HUES64 (cell line): ENCODE results near the gene NAALADL2.

ENCODE experiments used
- H3K27ac ChIP-seq: 2 replicates; pipeline ENCODE4 v1.7.0; 2013; ENCODE audit warnings: low read depth, low read length, inconsistent platforms
- H3K27me3 ChIP-seq: 2 replicates; pipeline ENCODE4 v1.6.1; 2013; ENCODE audit warnings: mild to moderate bottlenecking, low read length; ENCODE audit not compliant: insufficient read depth
- H3K36me3 ChIP-seq: 2 replicates; pipeline ENCODE4 v1.6.1; 2013; ENCODE audit warnings: mild to moderate bottlenecking, low read length; ENCODE audit not compliant: insufficient read depth
- H3K4me1 ChIP-seq: 2 replicates; pipeline ENCODE4 v1.6.1; 2013; ENCODE audit warnings: mild to moderate bottlenecking, low read length, moderate library complexity; ENCODE audit not compliant: insufficient read depth
- H3K4me3 ChIP-seq: 2 replicates; pipeline ENCODE4 v1.5.1; 2013; ENCODE audit warnings: mild to moderate bottlenecking, low read length, moderate library complexity
- H3K9ac ChIP-seq: 2 replicates; pipeline ENCODE4 v1.6.1; 2013; ENCODE audit warnings: mild to moderate bottlenecking, low read depth, low read length
- H3K9me3 ChIP-seq: 2 replicates; pipeline ENCODE4 v1.6.1; 2013; ENCODE audit warnings: low read depth, low read length; ENCODE audit not compliant: insufficient read depth
- WGBS: fragments of 150-250, 120-280 bp; methylation state at CpG from one replicate; pipeline ENCODE4 v1.1.7; 2013; ENCODE audit warnings: missing lambda C conversion rate; 5-methylcytosine and 5-hydroxymethylcytosine counted together

NAALADL2 gene

GRCh38 chr3:174945951-174946350, 86.8 kb downstream of the NAALADL2 start:
- no CpG with 5 or more reads among the region's 2 CpGs for WGBS
- H3K36me3 ChIP-seq, result no peaks in the 10 kb centered on the region
- no peak overlapping the region for H3K4me3 ChIP-seq
- no peaks in the 10 kb centered on the region for H3K27me3 ChIP-seq
- no peak overlapping the region for H3K27ac ChIP-seq
- H3K9me3 ChIP-seq, result peaks cover 5% of the 10 kb centered on the region; the same call in 1 of the 2 replicates
- no peaks in the 10 kb centered on the region; the same call in none of the 2 replicates for H3K4me1 ChIP-seq
- H3K9ac ChIP-seq, result no peak overlapping the region

- Histone ChIP-seq H3K9ac (no peak overlapping the region), H3K9me3 (no peaks in the 10 kb centered on the region), H3K27me3 (no peaks in the 10 kb centered on the region), H3K36me3 (no peaks in the 10 kb centered on the region), H3K27ac (no peak overlapping the region), H3K4me1 (peaks cover 4% of the 10 kb centered on the region), H3K4me3 (no peak overlapping the region)
- WGBS, result 95% methylated on average over 2 of the region's 2 CpGs
Observed at GRCh38 chr3:174949523-174949922, 90.4 kb downstream of the NAALADL2 start.

- no peaks in the 10 kb centered on the region for H3K9me3 ChIP-seq
- no peaks in the 10 kb centered on the region for H3K36me3 ChIP-seq
- no peak overlapping the region for H3K27ac ChIP-seq
- no peak overlapping the region for H3K4me3 ChIP-seq
- H3K9ac ChIP-seq, result no peak overlapping the region
- no peaks in the 10 kb centered on the region for H3K27me3 ChIP-seq
- WGBS, result 83% methylated on average over 2 of the region's 3 CpGs
- H3K4me1 ChIP-seq, result peaks cover 17% of the 10 kb centered on the region
Observed at GRCh38 chr3:174951034-174951433, 91.9 kb downstream of the NAALADL2 start.

GRCh38 chr3:174951498-174952005, 92.4 kb downstream of the NAALADL2 start:
- H3K4me1 ChIP-seq, result peaks cover 19% of the 10 kb centered on the region
- no peak overlapping the region for H3K9ac ChIP-seq

GRCh38 chr3:174953068-174953467, 93.9 kb downstream of the NAALADL2 start:
- Histone ChIP-seq H3K9ac (no peak overlapping the region), H3K27ac (no peak overlapping the region)
- no CpG with 5 or more reads among the region's 1 CpG for WGBS

More at GRCh38 chr3:174951498-174952005, 92.4 kb downstream of the NAALADL2 start:
- 100% methylated on average over 2 of the region's 2 CpGs for WGBS
- Histone ChIP-seq H3K36me3 (no peaks in the 10 kb centered on the region), H3K4me3 (no peak overlapping the region), H3K27ac (no peak overlapping the region), H3K9me3 (no peaks in the 10 kb centered on the region), H3K27me3 (no peaks in the 10 kb centered on the region)

GRCh38 chr3:174955513-174956016, 96.4 kb downstream of the NAALADL2 start:
- H3K9me3 ChIP-seq, result no peaks in the 10 kb centered on the region
- 96% methylated on average over 1 of the region's 2 CpGs for WGBS
- H3K27ac ChIP-seq, result peak overlapping the region; percentile 18; the same call in 1 of the 2 replicates
- H3K9ac ChIP-seq, result no peak overlapping the region
- H3K36me3 ChIP-seq, result no peaks in the 10 kb centered on the region
- H3K27me3 ChIP-seq, result no peaks in the 10 kb centered on the region
- H3K4me1 ChIP-seq, result peaks cover 26% of the 10 kb centered on the region
- H3K4me3 ChIP-seq, result no peak overlapping the region

More at GRCh38 chr3:174953068-174953467, 93.9 kb downstream of the NAALADL2 start:
- H3K9me3 ChIP-seq, result no peaks in the 10 kb centered on the region
- H3K36me3 ChIP-seq, result no peaks in the 10 kb centered on the region
- no peak overlapping the region for H3K4me3 ChIP-seq
- H3K27me3 ChIP-seq, result no peaks in the 10 kb centered on the region
- peaks cover 26% of the 10 kb centered on the region for H3K4me1 ChIP-seq

GRCh38 chr3:174957081-174957480, 97.9 kb downstream of the NAALADL2 start:
- H3K27ac ChIP-seq, result no peak overlapping the region
- WGBS, result 90% methylated on average over 2 of the region's 2 CpGs
- no peaks in the 10 kb centered on the region for H3K36me3 ChIP-seq
- no peak overlapping the region for H3K9ac ChIP-seq
- H3K9me3 ChIP-seq, result no peaks in the 10 kb centered on the region
- no peak overlapping the region for H3K4me3 ChIP-seq
- no peaks in the 10 kb centered on the region for H3K27me3 ChIP-seq
- peaks cover 26% of the 10 kb centered on the region for H3K4me1 ChIP-seq

- no peak overlapping the region for H3K9ac ChIP-seq
- no peaks in the 10 kb centered on the region for H3K9me3 ChIP-seq
- no peaks in the 10 kb centered on the region for H3K36me3 ChIP-seq
- H3K4me1 ChIP-seq, result peaks cover 26% of the 10 kb centered on the region
- H3K27ac ChIP-seq, result no peak overlapping the region
- H3K27me3 ChIP-seq, result no peaks in the 10 kb centered on the region
- no peak overlapping the region for H3K4me3 ChIP-seq
Observed at GRCh38 chr3:174957551-174958001, 98.4 kb downstream of the NAALADL2 start.

GRCh38 chr3:174958671-174959328, 99.7 kb downstream of the NAALADL2 start:
- WGBS, result 86% methylated on average over 4 of the region's 5 CpGs
- Histone ChIP-seq H3K4me1 (peaks cover 26% of the 10 kb centered on the region), H3K4me3 (no peak overlapping the region), H3K9ac (no peak overlapping the region), H3K36me3 (no peaks in the 10 kb centered on the region), H3K27me3 (no peaks in the 10 kb centered on the region), H3K27ac (no peak overlapping the region), H3K9me3 (no peaks in the 10 kb centered on the region)

GRCh38 chr3:174959556-174960065, 100.5 kb downstream of the NAALADL2 start:
- Histone ChIP-seq H3K36me3 (no peaks in the 10 kb centered on the region), H3K27me3 (no peaks in the 10 kb centered on the region), H3K9me3 (no peaks in the 10 kb centered on the region), H3K27ac (no peak overlapping the region), H3K9ac (no peak overlapping the region), H3K4me1 (peaks cover 21% of the 10 kb centered on the region), H3K4me3 (no peak overlapping the region)
- 97% methylated on average over 4 of the region's 4 CpGs for WGBS

GRCh38 chr3:174960898-174961297, 101.8 kb downstream of the NAALADL2 start:
- Histone ChIP-seq H3K36me3 (no peaks in the 10 kb centered on the region), H3K9me3 (no peaks in the 10 kb centered on the region), H3K4me1 (peaks cover 9% of the 10 kb centered on the region), H3K27ac (no peak overlapping the region), H3K27me3 (no peaks in the 10 kb centered on the region), H3K4me3 (no peak overlapping the region), H3K9ac (no peak overlapping the region)
- whole genome bisulfite sequencing, result no CpG with 5 or more reads among the region's 1 CpG
